NCI-H1092 (cell line): Measurements from ENCODE around the gene STOX2.

Source experiments
- DNase-seq: peaks from one replicate; lab custom pipeline; 2025; lab: John Stamatoyannopoulos, UW

The STOX2 gene

DNA sequence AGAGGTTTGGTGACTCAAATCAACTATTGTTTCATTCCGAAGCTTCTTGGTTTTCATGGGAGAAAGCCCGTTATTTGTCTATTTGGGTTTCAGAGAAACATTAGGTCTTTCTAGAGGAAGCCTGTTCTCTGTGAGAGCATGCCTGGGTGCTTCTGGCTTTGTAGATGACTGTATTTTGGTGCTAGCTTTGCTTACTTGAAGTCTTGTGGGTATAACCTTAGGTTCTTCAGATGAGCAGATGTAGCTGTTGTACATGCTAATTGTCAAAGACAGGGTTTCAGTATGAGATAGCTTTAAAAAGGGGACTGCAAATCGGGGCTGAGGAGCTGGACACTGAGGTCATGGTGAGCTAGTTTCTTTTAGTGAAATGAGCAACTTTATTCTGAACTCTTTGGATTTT is 7.9 kb upstream of the STOX2 start:
- no peak for DNase-seq

DNA sequence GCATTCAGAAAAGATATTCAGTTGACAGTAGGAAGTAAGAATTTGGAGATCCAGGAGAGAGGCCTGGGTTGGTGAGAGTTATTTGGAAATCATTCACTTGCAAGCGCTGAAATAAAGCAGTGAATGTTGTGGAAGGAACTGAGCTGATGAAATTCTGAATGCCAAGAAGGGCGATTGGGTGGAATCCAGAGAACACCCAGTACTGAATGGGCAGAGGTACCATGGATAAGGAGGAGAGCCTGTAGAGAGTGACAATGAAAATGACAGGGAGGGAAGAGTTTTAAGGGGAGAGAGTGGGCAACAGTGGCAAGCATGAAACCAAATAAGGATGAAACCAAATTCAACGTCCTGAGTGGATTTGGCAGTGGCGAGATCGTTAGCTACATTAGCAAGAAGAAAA is 6.7 kb upstream of the STOX2 start:
- DNase-seq: no peak

GRCh38 chr4:183903021-183903760 is 1.9 kb upstream of the STOX2 start:
- DNase-seq: no peak

DNA sequence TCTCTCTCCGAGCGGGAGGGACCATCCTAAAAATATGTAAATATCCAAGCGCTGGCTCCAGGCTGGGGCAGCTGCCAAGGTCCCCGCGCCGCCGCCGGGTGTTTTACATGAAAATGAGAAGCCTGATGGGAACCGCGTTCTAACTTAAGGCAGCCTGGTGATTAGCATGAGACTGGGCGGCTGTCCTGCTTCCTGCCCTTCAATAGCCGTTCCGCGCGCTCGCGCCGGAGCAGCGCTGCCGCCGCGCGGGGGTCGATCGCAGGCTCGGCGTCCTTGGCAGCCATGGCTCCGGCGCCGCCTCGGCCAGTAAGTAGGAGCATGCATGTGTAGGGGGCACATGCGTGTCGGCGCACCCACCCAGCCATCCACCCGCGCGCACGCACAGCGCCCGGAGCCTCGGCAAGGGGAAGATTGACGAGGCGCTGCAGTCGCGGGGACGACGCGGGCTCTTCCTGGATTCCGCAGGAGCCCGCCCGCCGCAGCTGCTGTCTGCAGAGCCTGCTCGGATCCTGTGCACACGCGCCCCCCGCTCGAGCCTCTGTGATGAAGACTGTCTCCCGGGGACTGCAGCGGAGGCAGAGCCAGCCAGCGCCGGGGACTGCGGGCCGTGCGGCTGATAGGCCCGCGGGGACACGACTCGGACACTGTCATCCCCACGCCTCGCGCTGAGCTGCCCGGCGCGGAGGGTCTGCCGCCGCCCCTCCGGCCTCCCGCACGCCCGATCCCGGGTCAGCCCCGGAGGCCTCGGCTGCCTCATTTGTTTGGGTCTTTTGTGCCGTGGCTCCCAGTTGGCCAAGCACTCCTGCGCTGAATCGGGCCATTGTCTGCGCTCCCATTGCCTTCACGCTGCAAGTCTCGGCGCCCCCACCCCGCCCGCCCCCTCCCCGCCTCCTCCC is 734 bp downstream of the STOX2 start:
- DNase-seq: peak; percentile 11

DNA sequence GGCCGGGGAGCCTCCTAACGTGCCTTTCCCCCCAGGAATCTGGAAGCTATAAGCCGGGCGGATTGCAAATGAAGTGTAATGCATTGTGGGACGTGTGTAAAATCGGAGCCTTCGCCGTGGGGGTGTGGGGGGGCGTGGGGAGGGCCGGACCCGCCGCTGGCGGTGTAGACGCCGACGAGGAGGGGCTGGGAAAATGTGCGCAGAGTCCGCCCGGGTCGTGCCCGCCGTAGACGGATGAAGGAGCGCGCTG is 1.3 kb downstream of the STOX2 start:
- DNase-seq: no peak

- no peak for DNase-seq
Observed at GRCh38 chr4:183906739-183907651, 1.9 kb downstream of the STOX2 start.

GRCh38 chr4:183907871-183908683 is 3.0 kb downstream of the STOX2 start:
- DNase-seq: no peak

DNA sequence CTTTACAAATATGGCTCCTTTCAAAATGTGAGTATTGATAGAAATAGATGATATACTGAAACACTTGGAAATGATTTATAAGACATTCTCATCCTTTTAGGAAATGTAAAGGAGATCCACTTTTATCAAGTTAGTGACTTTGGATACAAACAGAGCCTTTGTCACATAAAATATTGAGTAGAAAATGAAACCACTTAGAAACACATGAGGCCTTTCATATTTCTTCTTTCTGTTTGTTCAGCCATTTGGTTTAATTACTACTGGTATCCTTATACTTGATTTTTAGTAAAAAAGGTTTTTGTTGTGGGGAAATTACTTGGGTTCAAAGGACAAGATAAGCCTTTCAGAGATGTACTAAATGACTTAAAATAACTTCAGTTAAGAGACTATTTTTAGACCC is 4.1 kb downstream of the STOX2 start:
- no peak for DNase-seq

DNA sequence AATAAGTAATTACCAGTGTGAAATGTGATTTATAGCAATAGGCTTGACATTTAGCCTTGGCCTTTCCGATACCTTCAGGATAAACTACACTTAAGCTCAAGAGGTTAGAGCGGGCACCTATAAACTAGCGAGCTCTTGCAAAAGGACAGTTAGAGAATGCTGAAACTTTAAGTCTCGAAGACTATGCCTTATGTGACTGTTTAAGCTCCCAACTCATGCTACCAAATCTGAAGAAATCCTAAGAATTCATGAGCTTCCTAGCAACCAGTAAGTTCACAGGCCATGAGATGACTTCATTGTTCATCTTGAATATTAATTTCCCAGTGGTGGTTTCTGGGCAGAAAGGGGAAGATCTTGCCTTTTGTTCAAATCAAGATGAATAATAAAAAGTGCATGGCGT is 4.7 kb downstream of the STOX2 start:
- DNase-seq: no peak

DNA sequence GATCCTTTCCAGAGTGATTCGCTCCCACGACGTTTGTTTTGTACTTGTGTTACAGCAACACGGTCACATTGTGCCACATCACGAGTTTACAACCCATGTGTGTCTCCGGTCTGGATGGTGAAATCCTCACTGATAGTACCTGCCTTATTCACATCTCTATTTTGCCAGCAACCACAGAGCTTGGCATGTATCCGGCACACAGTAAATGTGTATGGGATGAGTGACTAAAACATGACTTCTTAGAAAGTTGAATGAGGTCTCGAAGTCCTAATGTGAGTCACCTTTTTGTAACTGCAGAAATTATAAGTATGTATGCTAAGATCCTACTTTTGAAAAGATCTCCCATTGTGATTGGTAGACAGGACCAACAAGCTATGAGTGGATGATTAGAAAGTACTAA is 7.5 kb downstream of the STOX2 start:
- no peak for DNase-seq

DNA sequence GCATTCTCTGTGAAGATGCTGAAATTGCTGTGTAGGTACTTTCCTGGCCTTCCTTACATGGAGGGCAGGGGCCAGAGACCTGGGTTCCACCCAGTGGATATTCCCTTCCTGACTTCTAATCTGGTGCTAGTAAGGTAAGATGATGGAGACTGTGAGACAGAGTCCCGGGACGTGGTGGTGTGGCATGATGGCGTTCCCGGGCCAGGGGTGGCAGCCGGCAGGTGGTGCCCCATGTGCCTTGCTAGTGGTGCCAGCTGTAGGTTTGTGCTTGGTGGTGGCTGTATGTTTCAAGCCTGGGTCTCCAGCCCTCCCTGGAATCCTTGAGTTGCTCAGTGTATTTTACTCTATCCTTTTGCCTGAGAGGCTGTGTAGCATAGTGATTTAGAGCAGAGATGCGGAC is 10.9 kb downstream of the STOX2 start:
- DNase-seq: no peak

DNA sequence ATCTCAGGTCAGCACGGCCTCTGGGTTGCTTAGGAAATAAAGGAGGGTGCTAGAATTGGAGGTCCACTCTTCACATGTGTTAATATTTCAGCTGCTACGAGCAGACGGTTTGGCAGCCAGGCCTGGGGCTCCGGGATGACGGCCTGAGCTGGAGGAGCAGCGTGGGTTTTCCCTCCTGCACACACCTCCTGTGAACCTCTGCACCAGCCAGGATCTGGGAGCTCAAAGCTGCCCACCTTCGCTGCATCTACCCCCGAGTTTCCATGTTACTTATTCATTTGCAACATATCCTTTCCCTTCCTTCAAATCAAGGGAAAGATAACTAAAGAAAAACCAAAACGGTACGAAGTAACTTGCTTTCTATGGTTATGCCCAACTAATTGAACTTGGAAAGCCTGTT is 13.6 kb downstream of the STOX2 start:
- DNase-seq: no peak

DNA sequence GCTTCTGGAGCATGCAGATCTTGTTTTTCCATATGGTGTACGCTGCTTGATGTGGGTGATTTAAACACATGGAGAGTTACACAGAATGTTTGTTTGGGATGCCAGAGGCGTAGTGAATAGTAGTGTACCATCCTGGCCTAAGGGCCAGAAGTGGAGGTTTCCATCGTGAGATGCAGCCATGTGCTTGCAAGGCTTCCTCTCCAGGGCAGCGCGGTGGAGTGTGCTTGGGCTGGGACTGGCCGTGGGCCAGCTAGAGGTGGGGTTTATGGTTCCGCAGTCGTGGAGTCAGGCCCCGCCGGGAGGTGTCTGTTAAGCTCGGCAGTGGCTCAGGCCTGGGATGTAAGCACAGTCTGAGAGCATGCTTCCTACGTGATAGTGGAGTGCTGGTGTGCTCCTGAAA is 14.0 kb downstream of the STOX2 start:
- no peak for DNase-seq

DNA sequence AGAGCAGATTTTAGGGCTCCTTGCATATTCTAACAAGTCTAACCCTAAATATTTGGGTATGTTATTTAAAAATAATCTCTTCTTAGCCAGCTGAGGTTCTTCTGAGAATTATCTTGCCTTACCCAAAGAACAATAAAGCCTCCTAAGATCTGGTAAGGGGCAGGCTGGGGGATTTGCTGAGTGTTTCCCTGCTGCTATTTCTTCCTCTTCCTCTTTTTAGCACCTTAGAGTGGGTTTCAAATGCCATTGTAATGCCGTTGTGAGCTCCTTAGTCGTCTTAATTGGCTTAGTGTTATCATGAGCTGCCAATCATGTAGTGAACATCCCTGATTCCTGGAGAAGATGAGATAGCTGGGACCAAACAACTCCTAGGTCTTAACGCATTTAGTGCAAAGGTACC is 15.4 kb downstream of the STOX2 start:
- no peak for DNase-seq

DNA sequence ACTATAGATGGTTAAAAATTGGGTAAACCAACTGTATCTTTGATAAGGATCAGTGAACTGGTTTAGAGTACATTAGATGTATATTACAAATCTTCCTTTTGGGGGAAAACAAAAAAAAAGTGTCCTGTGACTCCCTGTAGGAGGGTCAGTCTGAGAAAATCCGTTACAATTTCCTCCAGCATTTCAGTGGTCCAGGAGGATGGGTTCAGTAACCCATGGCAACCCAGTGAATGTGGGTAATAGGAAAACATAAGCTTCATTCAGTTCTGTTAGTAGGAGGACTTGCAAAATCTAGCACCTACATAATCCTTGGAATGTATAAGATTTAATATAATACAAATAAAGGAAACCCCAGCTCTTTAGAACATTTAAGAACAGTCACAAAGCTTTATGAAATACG is 16.2 kb downstream of the STOX2 start:
- no peak for DNase-seq

DNA sequence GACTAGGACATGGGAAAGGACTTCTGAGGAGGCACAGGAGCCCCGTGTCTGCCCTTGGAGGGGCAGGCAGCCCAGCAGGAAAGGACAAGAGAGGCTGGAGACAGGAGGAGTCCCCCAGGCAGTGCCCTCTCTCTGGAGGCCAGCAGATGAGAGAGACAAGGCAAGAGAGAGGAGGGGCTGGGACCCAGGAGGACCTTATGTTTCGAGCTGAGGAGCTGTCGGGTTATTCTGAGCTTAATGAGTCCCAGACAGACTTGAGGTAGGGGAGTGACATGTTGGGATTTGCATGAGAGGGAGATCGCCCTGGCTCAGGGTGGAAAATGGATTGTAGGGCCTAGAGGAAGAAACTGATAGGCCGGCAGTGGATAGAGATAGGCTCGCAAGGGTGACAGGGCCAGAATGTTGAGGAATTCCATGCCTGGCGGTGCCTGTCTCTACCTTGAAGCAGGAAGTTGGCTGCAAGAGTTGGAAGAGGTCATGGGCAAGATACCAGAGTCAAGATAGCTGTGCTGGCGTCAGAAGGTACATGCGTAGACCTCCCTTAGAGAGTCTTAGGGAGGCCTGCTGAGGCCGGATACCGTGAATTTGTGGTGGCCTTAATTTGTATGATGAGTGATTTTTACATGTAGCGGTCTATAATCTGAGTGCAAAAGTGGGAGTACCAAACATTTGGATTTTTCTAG is 19.4 kb downstream of the STOX2 start:
- no peak for DNase-seq

- no peak for DNase-seq
Observed at GRCh38 chr4:183926950-183927349, 21.8 kb downstream of the STOX2 start.

DNA sequence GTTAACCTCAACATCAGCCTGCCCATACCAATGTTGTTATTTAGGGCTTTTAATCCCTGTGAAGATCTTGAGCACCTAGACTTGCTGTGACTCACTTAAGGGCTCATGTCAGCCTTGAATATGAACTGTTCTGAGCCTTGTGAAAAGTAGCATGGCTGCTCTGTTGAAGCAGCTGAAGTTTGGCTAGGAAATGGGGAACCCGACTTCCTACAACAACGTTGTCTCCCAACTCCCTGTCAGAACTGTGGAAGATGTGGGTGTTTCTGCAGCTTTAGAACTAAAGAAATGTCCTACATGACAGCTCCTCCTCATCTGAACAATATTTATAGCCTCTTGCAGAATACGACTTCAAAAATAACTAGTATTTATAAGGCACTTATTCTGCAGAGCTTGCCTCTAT is 27.5 kb downstream of the STOX2 start:
- DNase-seq: no peak

DNA sequence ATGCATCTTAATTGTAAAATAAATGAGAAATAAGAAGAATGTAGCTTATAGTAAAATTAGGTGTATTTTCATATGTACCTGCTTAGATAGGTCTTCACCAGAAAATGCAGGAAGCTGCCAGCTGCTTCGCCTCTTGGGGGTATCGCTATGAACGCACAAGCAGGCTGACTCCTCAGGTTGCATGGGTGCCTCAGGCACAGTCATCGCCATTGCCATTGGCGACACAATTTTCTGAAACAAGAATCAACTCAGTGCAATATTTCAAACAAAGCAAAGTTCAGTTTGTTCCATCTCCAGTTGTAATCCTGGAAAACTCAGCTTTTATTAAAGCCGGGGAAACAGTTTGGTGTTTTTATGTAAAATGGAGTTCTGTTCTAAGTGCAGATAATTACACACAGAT is 29.7 kb downstream of the STOX2 start:
- DNase-seq: no peak

DNA sequence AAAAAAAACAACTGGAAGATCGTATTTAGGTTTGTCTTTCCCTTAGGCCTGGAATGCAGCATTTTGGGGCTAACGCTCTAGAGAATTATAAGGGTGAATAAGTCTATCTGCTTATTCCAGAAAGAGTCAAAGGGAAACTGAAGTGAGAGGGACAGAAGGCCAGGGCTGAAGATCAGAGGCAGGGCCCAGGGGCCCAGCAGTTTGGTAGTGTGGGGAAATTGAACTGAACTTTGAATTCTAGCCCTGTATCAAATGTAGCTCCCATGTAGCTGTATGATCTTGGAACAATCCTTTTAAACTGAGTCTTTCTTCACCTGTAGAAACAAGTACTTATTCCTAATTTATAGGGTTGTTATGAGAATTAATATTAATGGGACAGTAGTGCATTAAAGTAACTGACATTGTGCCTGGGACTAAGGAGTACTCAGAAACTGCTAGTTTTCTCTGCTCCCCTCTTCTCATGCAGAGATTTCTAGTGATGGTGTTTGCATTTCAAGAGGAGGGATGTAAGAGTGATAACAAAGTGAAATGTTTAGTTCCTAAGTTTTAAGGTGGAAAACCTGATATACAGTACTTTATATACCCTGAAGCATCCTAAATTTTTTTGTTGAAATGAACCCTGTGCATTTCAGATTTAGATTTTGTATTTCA is 30.4 kb downstream of the STOX2 start:
- DNase-seq: no peak

- DNase-seq: no peak
Observed at GRCh38 chr4:183936047-183936446, 30.9 kb downstream of the STOX2 start.
